ENCODE measurements around the gene ETHE1.

The ETHE1 gene

GRCh38 chr19:43464134-43464775 lies 62.7 kb downstream of the ETHE1 start:
- DNase-seq (ENCODE audit: low spot score) = no peak

DNA sequence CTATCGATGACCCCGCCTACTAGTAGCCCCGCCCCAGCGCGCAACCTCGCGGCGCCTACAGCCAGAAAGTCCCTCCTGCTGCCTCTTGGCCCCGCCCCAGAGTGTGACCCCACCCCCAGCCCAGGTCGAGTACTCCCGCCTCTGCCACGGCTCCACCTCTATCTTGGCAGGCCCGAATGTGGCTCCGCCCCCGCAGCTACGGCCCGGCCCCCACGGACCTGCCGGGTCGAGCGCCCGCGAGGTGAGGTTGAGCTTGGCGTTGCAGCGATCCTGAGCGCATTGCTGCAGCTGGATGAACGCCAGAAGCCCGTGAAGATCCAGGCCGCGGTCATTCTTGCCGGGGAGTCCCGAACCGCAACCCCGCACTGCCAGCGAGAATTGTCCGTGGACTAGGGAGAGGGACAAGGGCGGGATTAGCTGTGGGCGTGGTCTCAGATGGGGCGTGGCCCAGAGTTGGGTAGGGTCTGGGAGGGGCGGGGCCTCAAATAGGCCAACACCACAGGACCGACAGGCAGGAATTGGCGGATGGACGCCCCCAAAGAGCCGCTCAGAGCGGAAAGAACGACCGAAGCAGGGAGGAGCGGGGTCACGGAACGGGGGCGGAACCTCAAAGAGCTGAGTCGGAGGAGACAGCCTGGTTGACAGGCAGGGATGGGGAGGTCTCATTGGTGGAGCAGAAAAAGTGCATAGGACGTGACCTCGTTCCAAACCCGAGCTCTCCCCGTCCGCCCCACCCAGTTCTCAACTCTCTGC lies 63.4 kb downstream of the ETHE1 start:
- DNase-seq (ENCODE audit: low spot score) = peak; percentile 99

DNA sequence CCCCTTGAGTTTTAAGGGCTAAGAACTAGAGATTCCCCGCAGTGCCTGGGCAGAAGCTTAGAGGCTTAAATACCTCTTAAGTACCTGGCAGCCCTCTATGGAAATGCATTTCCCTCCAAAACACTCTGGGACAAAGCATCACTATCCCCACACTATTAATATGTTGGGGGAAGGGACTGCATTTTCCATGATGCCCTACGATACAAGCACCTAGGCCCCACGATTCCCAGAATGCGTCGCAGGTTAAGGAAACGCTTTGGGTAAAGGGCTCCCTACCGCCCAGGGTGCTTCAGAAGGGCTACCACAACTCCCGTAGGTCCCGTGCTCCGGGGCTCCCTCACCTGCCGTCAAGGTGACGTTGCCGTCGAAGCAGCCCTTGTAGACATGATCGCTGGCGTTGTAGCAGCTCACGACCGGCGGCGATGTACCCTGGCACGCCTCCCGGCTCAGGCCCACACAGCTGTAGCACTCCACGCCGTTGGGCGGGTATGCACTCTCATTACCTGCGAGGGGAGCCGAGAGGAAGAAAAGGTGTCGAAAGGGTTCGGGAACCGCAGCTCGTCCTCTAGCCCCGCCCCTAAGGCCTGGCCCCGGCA lies 64.1 kb downstream of the ETHE1 start:
- DNase-seq (ENCODE audit: low spot score) = no peak

DNA sequence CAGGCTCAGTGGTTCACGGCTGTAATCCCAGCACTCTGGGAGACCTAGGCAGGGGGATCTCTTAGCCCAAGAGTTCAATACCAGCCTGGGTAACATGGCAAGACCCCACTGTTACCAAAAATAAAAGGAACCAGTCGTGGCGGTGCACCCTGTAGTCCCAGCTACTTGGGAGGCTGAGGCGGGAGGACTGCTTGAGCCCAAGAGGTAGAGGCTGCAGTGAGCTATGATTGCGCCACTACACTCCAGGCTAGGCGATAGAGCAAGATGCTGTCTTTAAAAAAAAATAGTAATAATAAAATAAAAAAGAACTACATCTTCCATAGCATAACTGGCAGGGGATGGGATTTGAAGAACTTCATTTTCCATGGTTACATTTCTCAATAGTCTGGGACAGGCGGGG lies 64.6 kb downstream of the ETHE1 start:
- DNase-seq (ENCODE audit: low spot score) = no peak

GRCh38 chr19:43461303-43461702 lies 65.7 kb downstream of the ETHE1 start:
- no peak for DNase-seq (ENCODE audit: low spot score)

DNA sequence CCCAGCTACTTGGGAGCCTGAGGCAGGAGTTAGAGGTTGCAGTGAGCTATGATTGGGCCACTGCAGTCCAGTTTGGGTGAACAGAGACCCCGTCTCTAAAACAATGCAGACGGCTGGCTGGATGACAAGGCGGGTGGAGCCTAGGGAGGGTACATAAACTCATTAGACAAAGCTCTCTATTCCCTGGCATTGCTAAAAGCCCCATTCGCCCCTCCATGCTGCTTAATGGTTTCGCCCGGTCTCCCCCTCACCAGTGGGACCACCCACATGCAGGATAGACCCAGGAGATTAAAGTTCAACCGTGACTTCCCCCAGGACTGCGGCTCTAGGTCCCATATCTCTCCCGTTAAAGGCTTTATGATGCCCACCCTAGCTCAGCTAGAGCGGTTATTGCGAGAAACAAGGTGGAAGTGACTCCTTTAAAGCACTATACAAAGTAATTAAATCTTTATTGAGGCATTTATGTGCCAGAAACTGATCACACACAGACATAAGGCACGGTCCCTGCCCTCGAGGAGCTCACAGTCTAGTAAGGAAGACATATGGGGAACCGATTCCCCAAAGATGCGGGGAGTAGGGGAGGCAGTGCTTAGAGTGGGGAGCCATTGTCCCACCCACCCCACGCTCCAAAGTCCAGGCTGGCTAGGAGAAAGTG lies 66.5 kb downstream of the ETHE1 start:
- DNase-seq (ENCODE audit: low spot score) = no peak

DNA sequence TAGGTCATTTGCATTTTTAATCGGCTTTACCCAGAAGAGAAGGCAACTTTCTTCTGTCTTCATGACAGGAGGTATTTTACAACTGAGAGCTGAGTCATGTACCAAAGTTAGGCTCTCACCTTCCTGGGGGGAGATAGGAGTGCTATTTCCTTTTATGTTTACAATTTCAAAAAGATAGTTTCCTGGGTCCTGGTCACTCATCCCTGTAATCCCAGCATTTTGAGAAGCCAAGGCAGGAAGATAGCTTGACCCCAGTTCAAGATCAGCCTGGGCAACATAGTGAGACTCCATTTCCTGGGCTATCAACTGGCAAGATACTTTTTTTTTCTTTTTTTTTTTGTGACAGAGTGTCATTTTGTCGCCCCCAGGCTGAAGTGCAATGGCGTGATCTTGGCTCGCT lies 69.2 kb downstream of the ETHE1 start:
- DNase-seq (ENCODE audit: low spot score) = no peak
